Testis (tissue), 2 donors: ENCODE results near the gene SMG7.

ENCODE experiments used
- POLR2A ChIP-seq: fragments of 450-650 bp; IDR thresholded peaks from one replicate; pipeline ENCODE4 v1.6.1; 2017; ENCODE audit warnings: antibody characterized with exemption, mild to moderate bottlenecking, moderate library complexity
- TF ChIP-seq, protein P1 (sequence below), 3 experiments: fragments of 450-650 bp in 2 of 3; fragments of 200-600 bp in 1 of 3; sonication (generic) in 1 of 3; IDR thresholded peaks; one replicate each; pipeline ENCODE4 v1.5.1; 2016 to 2019; ENCODE audit warnings: antibody characterized with exemption in 3 of 3, mild to moderate bottlenecking in 2 of 3, moderate library complexity in 1 of 3

DNA sequence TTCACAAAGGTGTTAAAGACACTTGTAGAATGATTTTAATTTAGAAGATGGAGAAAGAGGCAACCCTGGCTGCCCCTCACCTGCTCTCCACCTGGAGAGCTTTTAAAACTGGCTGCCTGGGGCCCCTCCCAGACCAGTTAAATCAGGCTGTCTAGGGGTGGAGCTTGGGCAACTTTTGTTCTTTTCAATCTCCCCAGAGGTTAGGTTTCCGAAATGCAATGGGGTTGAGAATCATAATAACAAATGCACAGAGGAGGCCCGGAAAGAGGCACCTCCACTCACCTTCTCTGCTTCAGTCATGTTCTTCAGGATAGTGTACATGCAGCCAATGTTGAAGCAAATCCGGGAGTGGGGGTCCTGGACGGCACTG lies 117.6 kb downstream of the SMG7 start:
- TF ChIP-seq, protein P1, sequence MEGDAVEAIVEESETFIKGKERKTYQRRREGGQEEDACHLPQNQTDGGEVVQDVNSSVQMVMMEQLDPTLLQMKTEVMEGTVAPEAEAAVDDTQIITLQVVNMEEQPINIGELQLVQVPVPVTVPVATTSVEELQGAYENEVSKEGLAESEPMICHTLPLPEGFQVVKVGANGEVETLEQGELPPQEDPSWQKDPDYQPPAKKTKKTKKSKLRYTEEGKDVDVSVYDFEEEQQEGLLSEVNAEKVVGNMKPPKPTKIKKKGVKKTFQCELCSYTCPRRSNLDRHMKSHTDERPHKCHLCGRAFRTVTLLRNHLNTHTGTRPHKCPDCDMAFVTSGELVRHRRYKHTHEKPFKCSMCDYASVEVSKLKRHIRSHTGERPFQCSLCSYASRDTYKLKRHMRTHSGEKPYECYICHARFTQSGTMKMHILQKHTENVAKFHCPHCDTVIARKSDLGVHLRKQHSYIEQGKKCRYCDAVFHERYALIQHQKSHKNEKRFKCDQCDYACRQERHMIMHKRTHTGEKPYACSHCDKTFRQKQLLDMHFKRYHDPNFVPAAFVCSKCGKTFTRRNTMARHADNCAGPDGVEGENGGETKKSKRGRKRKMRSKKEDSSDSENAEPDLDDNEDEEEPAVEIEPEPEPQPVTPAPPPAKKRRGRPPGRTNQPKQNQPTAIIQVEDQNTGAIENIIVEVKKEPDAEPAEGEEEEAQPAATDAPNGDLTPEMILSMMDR (IDR thresholded peaks at IDR 0.05) = no peak
- no peak for TF ChIP-seq POLR2A
